Spleen (tissue), 11 donors: ENCODE results near the gene OSBPL9. TPM values are rescaled to one million over a fixed set of nuclear protein-coding genes. Genes with fewer than 3 reads are reported as not detected.

ENCODE experiments used
- DNase-seq: peaks from one replicate; pipeline ENCODE4 v3.0.0-alpha.2; 2020
- H3K27ac ChIP-seq, 8 donors: fragments of 200-600 bp; sonication (generic) in 7 of 8; 1 replicate in 4 of 8; 2 replicates in 4 of 8; pipeline versions ENCODE4 v1.5.0 to v1.8.0; 2016 to 2021; ENCODE audit warnings: inconsistent platforms in 4 of 8, mild to moderate bottlenecking in 4 of 8, moderate library complexity in 1 of 8
- H3K27me3 ChIP-seq, 7 donors: fragments of 200-600 bp; sonication (generic) in 6 of 7; replicated peaks in 1 of 7; 1 replicate in 4 of 7; 2 replicates in 3 of 7; pipeline versions ENCODE4 v1.5.0 to v1.8.0; 2016 to 2021; ENCODE audit warnings: inconsistent platforms in 3 of 7, mild to moderate bottlenecking in 1 of 7
- H3K36me3 ChIP-seq, 6 donors: fragments of 200-600 bp; sonication (generic) in 5 of 6; 1 replicate in 4 of 6; 2 replicates in 2 of 6; pipeline versions ENCODE4 v1.5.0 to v1.8.0; 2016 to 2021; ENCODE audit warnings: inconsistent platforms in 2 of 6
- H3K4me1 ChIP-seq, 6 donors: fragments of 200-600 bp; sonication (generic) in 5 of 6; 1 replicate in 3 of 6; 2 replicates in 3 of 6; pipeline versions ENCODE4 v1.5.0 to v1.8.0; 2016 to 2021; ENCODE audit warnings: inconsistent platforms in 3 of 6
- H3K4me3 ChIP-seq, 8 donors: fragments of 200-600 bp; sonication (generic) in 7 of 8; 1 replicate in 4 of 8; 2 replicates in 4 of 8; pipeline versions ENCODE4 v1.5.0 to v1.8.0; 2016 to 2021; ENCODE audit warnings: inconsistent platforms in 4 of 8, mild to moderate bottlenecking in 4 of 8, moderate library complexity in 2 of 8
- H3K9me3 ChIP-seq, 8 donors: fragments of 200-600 bp; sonication (generic) in 7 of 8; 1 replicate in 4 of 8; 2 replicates in 4 of 8; pipeline versions ENCODE4 v1.5.0 to v1.8.0; 2016 to 2021; ENCODE audit warnings: inconsistent platforms in 4 of 8
- POLR2A ChIP-seq, 3 donors: fragments of 450-650 bp; IDR thresholded peaks; one replicate each; pipeline ENCODE4 v1.5.1; 2017; ENCODE audit warnings: antibody characterized with exemption in 3 of 3, mild to moderate bottlenecking in 1 of 3
- POLR2AphosphoS5 ChIP-seq, 3 donors: sonication (generic); formaldehyde crosslinking; IDR thresholded peaks; one replicate each; pipeline ENCODE4 v1.5.1; 2017; ENCODE audit warnings: antibody characterized with exemption in 3 of 3
- WGBS, 5 donors: extraction: QIAGEN DNeasy Blood & Tissue Kit in 3 of 5; methylation state at CpG; one replicate each; pipeline versions ENCODE4 v1.1.5 to v1.1.7; 2013 to 2018; 5-methylcytosine and 5-hydroxymethylcytosine counted together
- intact Hi-C: fragments of 100-400 bp; cut with DNase I; formaldehyde crosslinking; loops from one replicate; pipeline ENCODE4 v1.15.0; 2023; ENCODE audit warnings: low total_unique reads
- polyA plus RNA-seq, 3 donors: library from polyadenylated mRNA; stranded (reverse); fragments of 200-250 nt; gene quantifications; one replicate each; pipeline ENCODE4 v1.2.1, GENCODE V29; 2013
- total RNA-seq, 7 donors: library from RNA; depleted of rRNA in 3 of 7; stranded (reverse); fragments of >200 nt in 3 of 7; fragmentation: NEBNext Ultra II Directional in 4 of 7; extraction: Animal tissue kit (Norgen Biotek cat#: 25700) in 4 of 7; gene quantifications; one replicate each; pipeline versions ENCODE4 v1.1.0 to v1.2.1, GENCODE V29; 2016 to 2021
- TF ChIP-seq, protein P1 (sequence below), 11 experiments: fragments of 200-600 bp in 7 of 11; fragments of 450-650 bp in 4 of 11; sonication (generic) in 4 of 11; IDR thresholded peaks in 8 of 11; conservative IDR thresholded peaks in 3 of 11; 1 replicate in 7 of 11; 2 replicates in 4 of 11; pipeline versions ENCODE4 v1.4.0 to v1.8.0; 2016 to 2021; ENCODE audit warnings: antibody characterized with exemption in 11 of 11, inconsistent platforms in 4 of 11, mild to moderate bottlenecking in 1 of 11
- donor health status: healthy with polysubstance abuse.
- donor health status: DM: no; HTN: no; CAD: no; lungs with moderate emphysema.
- donor health status: DM: no; HTN: no; CAD: no.
- donor health status: Bipolar disorder and iron deficiency.
- donor health status: healthy.
- donor health status: DM: no; HTN: no; CAD: no.
- donor health status: DM: yes; HTN: yes; CAD: no.

The OSBPL9 gene
- total and polyA plus RNA-seq, 10 donors, result 34.6 to 97.4 (median 80.6) TPM

DNA sequence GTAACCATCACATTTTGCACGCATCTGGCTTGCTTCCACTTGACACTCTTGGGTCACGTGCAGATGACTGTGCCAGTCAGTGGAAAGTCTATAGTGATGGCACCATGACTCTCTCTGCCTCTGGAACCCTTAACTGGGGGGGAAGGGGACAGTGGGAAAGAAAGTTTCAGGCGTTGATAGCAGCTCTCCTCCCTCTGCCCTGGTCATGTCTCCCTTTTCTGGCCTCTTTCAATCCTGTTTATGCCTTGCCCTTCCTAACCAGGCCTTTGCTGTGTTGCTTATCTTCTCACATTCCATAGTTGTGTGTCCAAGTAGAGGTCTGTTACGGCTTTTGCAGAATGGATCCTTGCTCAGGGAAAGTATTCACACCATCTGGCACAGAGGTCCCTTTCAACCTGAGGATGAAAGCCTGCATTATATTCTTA, 168.1 kb downstream of the OSBPL9 start:
- H3K27me3 ChIP-seq, result no peaks in the 10 kb centered on the region
- no peak overlapping the region for H3K4me3 ChIP-seq
- H3K36me3 ChIP-seq, result peaks cover 4 to 100% (median 93%) of the 10 kb centered on the region in 6 donors
- intact Hi-C loops, result no loop called here
- no peak overlapping the region for H3K27ac ChIP-seq
- DNase-seq, result no peak
- H3K9me3 ChIP-seq, result no peaks in the 10 kb centered on the region
- no peaks in the 10 kb centered on the region for H3K4me1 ChIP-seq
- TF ChIP-seq, protein P1, sequence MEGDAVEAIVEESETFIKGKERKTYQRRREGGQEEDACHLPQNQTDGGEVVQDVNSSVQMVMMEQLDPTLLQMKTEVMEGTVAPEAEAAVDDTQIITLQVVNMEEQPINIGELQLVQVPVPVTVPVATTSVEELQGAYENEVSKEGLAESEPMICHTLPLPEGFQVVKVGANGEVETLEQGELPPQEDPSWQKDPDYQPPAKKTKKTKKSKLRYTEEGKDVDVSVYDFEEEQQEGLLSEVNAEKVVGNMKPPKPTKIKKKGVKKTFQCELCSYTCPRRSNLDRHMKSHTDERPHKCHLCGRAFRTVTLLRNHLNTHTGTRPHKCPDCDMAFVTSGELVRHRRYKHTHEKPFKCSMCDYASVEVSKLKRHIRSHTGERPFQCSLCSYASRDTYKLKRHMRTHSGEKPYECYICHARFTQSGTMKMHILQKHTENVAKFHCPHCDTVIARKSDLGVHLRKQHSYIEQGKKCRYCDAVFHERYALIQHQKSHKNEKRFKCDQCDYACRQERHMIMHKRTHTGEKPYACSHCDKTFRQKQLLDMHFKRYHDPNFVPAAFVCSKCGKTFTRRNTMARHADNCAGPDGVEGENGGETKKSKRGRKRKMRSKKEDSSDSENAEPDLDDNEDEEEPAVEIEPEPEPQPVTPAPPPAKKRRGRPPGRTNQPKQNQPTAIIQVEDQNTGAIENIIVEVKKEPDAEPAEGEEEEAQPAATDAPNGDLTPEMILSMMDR (IDR thresholded peaks at IDR 0.05 in 8 of 11, conservative IDR thresholded peaks at IDR 0.05 in 3 of 11), result no peak
- TF ChIP-seq POLR2AphosphoS5 (IDR thresholded peaks at IDR 0.05) (no peak), POLR2A (IDR thresholded peaks at IDR 0.05) (no peak)
- 91 to 97% (median 95%) methylated on average over 4 of the region's 4 CpGs for WGBS, 5 donors

DNA sequence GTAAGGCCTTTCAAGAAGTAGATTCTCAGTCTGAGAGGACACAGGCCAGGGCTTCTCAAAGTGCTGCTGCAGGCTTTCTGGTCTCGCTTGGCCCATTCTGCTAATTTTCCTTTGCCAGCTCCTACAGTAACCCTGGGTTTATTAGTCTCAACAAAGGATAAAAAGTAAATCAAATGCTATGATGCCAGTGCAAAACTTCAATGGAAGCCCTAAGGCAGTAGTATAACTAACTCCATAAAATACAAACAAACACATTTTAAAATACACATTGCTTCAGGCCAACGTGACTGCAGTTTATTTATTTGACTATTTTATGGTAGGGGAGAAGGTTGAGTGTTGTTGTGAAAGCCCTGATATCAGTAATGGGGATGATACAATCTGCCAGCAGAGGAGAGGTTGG, 172.0 kb downstream of the OSBPL9 start:
- intact Hi-C loops, result no loop called here
- 84 to 91% (median 88%) methylated on average over 2 of the region's 2 CpGs for WGBS, 5 donors
- H3K36me3 ChIP-seq, result peaks cover 6 to 100% (median 99%) of the 10 kb centered on the region in 6 donors
- DNase-seq, result no peak
- H3K9me3 ChIP-seq, result no peaks in the 10 kb centered on the region
- H3K27me3 ChIP-seq, result no peaks in the 10 kb centered on the region
- H3K27ac ChIP-seq, result no peak overlapping the region
- H3K4me3 ChIP-seq, result no peak overlapping the region
- peaks cover 0 to 4% (median 0%) of the 10 kb centered on the region in 6 donors for H3K4me1 ChIP-seq
- TF ChIP-seq POLR2A (IDR thresholded peaks at IDR 0.05) (no peak), POLR2AphosphoS5 (IDR thresholded peaks at IDR 0.05) (no peak)
- TF ChIP-seq, protein P1 (IDR thresholded peaks at IDR 0.05 in 8 of 11, conservative IDR thresholded peaks at IDR 0.05 in 3 of 11), result no peak

DNA sequence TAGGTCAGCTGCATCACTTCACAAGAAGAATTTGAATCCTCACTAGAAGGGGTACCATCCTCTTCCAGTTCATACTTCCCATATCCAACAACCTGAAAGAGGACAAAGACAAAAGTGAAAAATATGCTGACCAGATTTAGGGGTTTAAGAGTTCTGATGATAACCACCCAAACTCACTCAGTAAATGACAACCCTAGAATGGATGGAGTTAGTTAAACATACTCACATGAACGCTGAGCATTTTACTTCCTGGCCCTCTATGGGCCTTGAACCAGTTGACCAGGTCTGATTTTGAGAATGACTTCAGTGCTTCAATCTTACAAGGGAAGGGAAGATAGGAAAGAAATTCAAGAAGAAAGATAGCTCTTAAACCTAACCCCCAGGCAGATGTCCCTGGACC, 172.4 kb downstream of the OSBPL9 start:
- Histone ChIP-seq H3K27ac (no peak overlapping the region), H3K4me3 (no peak overlapping the region), H3K4me1 (peaks cover 0 to 4% (median 0%) of the 10 kb centered on the region in 6 donors), H3K36me3 (peaks cover 9 to 100% (median 99%) of the 10 kb centered on the region in 6 donors), H3K27me3 (no peaks in the 10 kb centered on the region), H3K9me3 (no peaks in the 10 kb centered on the region)
- no peak for DNase-seq
- intact Hi-C loops, result no loop called here
- TF ChIP-seq POLR2A (IDR thresholded peaks at IDR 0.05), result no peak
- no peak for TF ChIP-seq POLR2AphosphoS5 (IDR thresholded peaks at IDR 0.05)
- TF ChIP-seq, protein P1 (IDR thresholded peaks at IDR 0.05 in 8 of 11, conservative IDR thresholded peaks at IDR 0.05 in 3 of 11), result no peak
- 84 to 91% (median 88%) methylated on average over 1 of the region's 1 CpG for WGBS, 5 donors

DNA sequence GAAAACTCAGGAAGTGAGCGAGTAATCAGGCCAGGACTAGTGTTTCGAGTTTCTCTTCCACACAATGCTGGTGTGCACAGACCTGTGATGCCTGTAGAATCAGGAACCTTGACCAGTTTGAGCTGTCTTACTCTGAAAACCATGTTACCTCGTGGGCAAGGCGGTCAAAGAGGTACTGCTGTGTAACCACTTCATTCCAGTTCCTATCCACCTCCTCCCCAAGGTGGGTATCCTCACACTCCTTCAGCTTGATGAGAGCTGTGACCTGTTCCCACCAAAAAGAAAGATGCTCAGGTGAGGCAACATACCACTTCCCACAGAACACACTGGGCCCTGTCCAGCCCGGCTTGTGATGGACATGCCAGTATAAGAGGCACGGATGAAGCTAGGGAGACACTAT, 173.5 kb downstream of the OSBPL9 start:
- H3K36me3 ChIP-seq, result peaks cover 9 to 100% (median 96%) of the 10 kb centered on the region in 6 donors

More for the DNA sequence above, 173.5 kb downstream of the OSBPL9 start:
- Histone ChIP-seq H3K4me1 (peaks cover 0 to 4% (median 0%) of the 10 kb centered on the region in 6 donors), H3K4me3 (no peak overlapping the region), H3K27ac (no peak overlapping the region), H3K9me3 (no peaks in the 10 kb centered on the region), H3K27me3 (no peaks in the 10 kb centered on the region)
- intact Hi-C loops, result no loop called here
- WGBS, 5 donors, result 90 to 95% (median 93%) methylated on average over 6 of the region's 6 CpGs
- DNase-seq, result no peak
- TF ChIP-seq, protein P1 (IDR thresholded peaks at IDR 0.05 in 8 of 11, conservative IDR thresholded peaks at IDR 0.05 in 3 of 11), result no peak
- peak in 1 of 3 donors; percentile 30 for TF ChIP-seq POLR2AphosphoS5 (IDR thresholded peaks at IDR 0.05)
- TF ChIP-seq POLR2A (IDR thresholded peaks at IDR 0.05), result no peak
